SU-DHL-6 (cell line): ENCODE results near the gene NLRP8.

Experiments
- H2AFZ ChIP-seq: fragments of 200-600 bp; sonication (generic); 2 replicates; pipeline ENCODE4 v1.6.1; 2014; ENCODE audit warnings: low read depth, mild to moderate bottlenecking, moderate library complexity, mixed read lengths, antibody characterized with exemption, low read length; ENCODE audit not compliant: severe bottlenecking
- H3F3A ChIP-seq: fragments of 200-600 bp; shearing (Covaris generic); 2 replicates; pipeline ENCODE4 v1.6.0; 2016; ENCODE audit warnings: antibody characterized with exemption, mild to moderate bottlenecking; ENCODE audit not compliant: insufficient read depth
- H3K27ac ChIP-seq: fragments of 200-600 bp; sonication (generic); 2 replicates; pipeline ENCODE4 v1.5.1; 2016; ENCODE audit warnings: low read depth, mild to moderate bottlenecking, low read length, moderate library complexity, mixed read lengths
- H3K27me3 ChIP-seq: fragments of 200-600 bp; sonication (generic), shearing (Covaris generic); 2 replicates; pipeline ENCODE4 v1.6.0; 2014; ENCODE audit warnings: mild to moderate bottlenecking, low read length
- H3K36me3 ChIP-seq: fragments of 200-600 bp; sonication (generic); 2 replicates; pipeline ENCODE4 v1.6.1; 2014; ENCODE audit warnings: mild to moderate bottlenecking, low read length, mixed read lengths
- H3K4me2 ChIP-seq: fragments of 300-600, 200-600 bp; shearing (Covaris generic), sonication (generic); 2 replicates; pipeline ENCODE4 v1.6.0; 2014; ENCODE audit warnings: low read length, low read depth, mild to moderate bottlenecking; ENCODE audit not compliant: poor library complexity, severe bottlenecking
- H3K4me3 ChIP-seq: fragments of 200-600 bp; sonication (generic); 2 replicates; pipeline ENCODE4 v1.5.1; 2014; ENCODE audit warnings: antibody characterized with exemption, low read length, mild to moderate bottlenecking, mixed read lengths; ENCODE audit not compliant: insufficient read depth, poor library complexity, severe bottlenecking
- H3K79me2 ChIP-seq: fragments of 200-600 bp; sonication (generic); 2 replicates; pipeline ENCODE4 v1.6.1; 2014; ENCODE audit warnings: mild to moderate bottlenecking, low read length, moderate library complexity; ENCODE audit not compliant: insufficient read depth
- H3K9ac ChIP-seq: fragments of 200-600 bp; sonication (generic); 2 replicates; pipeline ENCODE4 v1.7.0; 2014; ENCODE audit warnings: mild to moderate bottlenecking, low read length
- H3K9me2 ChIP-seq: fragments of 200-600 bp; sonication (generic); replicated peaks from 2 replicates; pipeline ENCODE4 v1.6.1; 2014; ENCODE audit warnings: low read length; ENCODE audit not compliant: insufficient read depth
- H3K9me3 ChIP-seq: fragments of 200-600 bp; sonication (generic); 2 replicates; pipeline ENCODE4 v1.6.1; 2014; ENCODE audit warnings: low read length, mixed read lengths; ENCODE audit not compliant: insufficient read depth
- H4K20me1 ChIP-seq: fragments of 200-600 bp; sonication (generic); 2 replicates; pipeline ENCODE4 v1.6.1; 2014; ENCODE audit warnings: low read depth, mild to moderate bottlenecking, antibody characterized with exemption, low read length, moderate library complexity, mixed read lengths
- EZH2phosphoT487 ChIP-seq: fragments of 200-600 bp; sonication (generic), shearing (Covaris generic); conservative IDR thresholded peaks from 2 replicates; pipeline ENCODE4 v1.6.1; 2018; ENCODE audit warnings: mild to moderate bottlenecking, antibody characterized with exemption, low read length, moderate library complexity, mixed read lengths
- TF ChIP-seq, protein P1 (sequence below): fragments of 200-600 bp; sonication (generic); IDR thresholded peaks from one replicate; pipeline ENCODE4 v1.5.1; 2017; ENCODE audit warnings: antibody characterized with exemption, mild to moderate bottlenecking, low read length, moderate library complexity; ENCODE audit not compliant: insufficient read depth, poor library complexity, severe bottlenecking

NLRP8 gene

DNA sequence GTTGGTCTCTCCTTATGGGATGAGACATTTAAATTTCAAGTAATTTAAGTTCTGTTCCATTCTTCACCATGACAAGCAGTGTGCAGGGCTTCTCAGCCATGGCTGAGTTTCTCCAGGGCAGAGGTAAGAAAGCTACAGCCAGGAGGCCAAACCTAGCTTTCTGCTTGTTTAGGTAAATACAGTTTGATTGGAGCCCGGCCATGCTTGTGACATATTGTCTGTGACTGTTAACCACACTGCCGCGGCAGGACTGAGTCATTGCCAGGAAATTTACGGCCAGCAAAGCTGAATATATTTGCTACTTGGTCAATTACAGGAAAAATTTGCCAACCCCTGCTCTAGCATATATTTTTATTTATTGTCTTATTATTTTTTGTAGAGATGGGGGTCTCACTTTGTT is 10.7 kb downstream of the NLRP8 start:
- TF ChIP-seq, protein P1, sequence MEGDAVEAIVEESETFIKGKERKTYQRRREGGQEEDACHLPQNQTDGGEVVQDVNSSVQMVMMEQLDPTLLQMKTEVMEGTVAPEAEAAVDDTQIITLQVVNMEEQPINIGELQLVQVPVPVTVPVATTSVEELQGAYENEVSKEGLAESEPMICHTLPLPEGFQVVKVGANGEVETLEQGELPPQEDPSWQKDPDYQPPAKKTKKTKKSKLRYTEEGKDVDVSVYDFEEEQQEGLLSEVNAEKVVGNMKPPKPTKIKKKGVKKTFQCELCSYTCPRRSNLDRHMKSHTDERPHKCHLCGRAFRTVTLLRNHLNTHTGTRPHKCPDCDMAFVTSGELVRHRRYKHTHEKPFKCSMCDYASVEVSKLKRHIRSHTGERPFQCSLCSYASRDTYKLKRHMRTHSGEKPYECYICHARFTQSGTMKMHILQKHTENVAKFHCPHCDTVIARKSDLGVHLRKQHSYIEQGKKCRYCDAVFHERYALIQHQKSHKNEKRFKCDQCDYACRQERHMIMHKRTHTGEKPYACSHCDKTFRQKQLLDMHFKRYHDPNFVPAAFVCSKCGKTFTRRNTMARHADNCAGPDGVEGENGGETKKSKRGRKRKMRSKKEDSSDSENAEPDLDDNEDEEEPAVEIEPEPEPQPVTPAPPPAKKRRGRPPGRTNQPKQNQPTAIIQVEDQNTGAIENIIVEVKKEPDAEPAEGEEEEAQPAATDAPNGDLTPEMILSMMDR, result no peak
- TF ChIP-seq EZH2phosphoT487, result no peak
- Histone ChIP-seq H4K20me1 (no peaks in the 10 kb centered on the region), H3K36me3 (no peaks in the 10 kb centered on the region), H3K4me2 (no peak overlapping the region), H3K27ac (no peak overlapping the region), H3F3A (no peaks in the 10 kb centered on the region), H3K79me2 (no peaks in the 10 kb centered on the region), H3K4me3 (no peak overlapping the region), H3K27me3 (no peaks in the 10 kb centered on the region), H3K9me2 (no peaks in the 10 kb centered on the region), H3K9ac (no peak overlapping the region), H3K9me3 (no peaks in the 10 kb centered on the region), H2AFZ (no peak overlapping the region)

DNA sequence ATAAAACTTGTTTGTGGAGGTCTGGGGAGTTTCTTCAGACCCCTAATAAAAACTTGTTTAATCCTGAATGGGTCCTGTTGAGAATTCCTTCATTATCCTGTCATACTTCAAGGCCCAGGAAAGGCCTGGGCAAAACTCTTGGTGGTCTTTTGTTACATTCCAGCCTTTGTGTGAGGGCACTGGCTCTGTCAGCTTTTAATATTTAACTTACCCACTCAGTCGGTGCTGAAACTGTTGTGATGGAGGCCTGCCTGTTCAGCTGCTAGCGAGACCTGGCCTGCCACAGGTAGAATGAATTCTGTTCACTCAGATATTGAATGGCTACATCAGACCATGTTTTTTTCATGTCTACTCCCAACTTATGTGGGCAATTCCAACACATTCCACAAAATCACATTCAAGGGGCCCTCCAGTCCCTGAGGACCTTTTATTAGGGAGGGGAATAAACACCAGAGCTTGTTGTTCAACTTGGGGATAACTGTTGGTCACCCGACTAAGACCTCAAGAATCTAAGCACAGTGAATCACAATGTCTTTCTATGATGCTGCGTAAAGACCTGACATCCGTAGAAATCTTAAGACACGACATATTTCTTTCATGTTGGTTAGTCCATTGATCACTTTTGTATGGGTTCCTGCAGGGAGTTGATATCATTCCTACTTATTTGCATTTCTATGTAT is 12.5 kb downstream of the NLRP8 start:
- Histone ChIP-seq H3K79me2 (no peaks in the 10 kb centered on the region), H3K9ac (no peak overlapping the region), H3K4me3 (no peak overlapping the region), H3K27me3 (no peaks in the 10 kb centered on the region), H3K9me2 (no peaks in the 10 kb centered on the region), H3F3A (no peaks in the 10 kb centered on the region), H3K4me2 (no peak overlapping the region), H3K27ac (no peak overlapping the region), H3K36me3 (no peaks in the 10 kb centered on the region), H2AFZ (no peak overlapping the region), H4K20me1 (no peaks in the 10 kb centered on the region), H3K9me3 (no peaks in the 10 kb centered on the region)
- TF ChIP-seq, protein P1, result no peak
- no peak for TF ChIP-seq EZH2phosphoT487

DNA sequence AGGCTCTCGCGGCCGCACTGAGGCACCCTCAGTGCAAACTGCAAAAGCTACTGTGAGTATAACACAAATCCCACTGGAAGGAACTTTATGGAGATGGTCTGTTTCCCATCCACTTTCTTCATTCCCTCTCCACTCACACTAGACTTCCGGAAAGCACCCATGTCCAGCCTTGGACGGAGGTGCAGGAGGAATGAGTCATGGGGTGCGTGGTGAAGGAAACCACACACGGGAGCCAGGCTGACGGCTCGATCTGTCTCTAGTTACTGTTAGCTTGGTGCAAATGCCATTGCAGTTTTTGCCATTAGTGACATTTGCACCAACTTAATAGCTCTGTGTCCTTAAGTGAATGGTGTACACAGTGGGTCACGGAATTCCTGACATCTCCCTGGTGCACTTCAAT is 14.6 kb downstream of the NLRP8 start:
- no peaks in the 10 kb centered on the region for H3K9me2 ChIP-seq
- H2AFZ ChIP-seq, result no peak overlapping the region
- H3K27me3 ChIP-seq, result no peaks in the 10 kb centered on the region
- H3K4me2 ChIP-seq, result no peak overlapping the region
- H3K4me3 ChIP-seq, result no peak overlapping the region
- H4K20me1 ChIP-seq, result no peaks in the 10 kb centered on the region
- H3K79me2 ChIP-seq, result no peaks in the 10 kb centered on the region
- no peaks in the 10 kb centered on the region for H3K9me3 ChIP-seq
- TF ChIP-seq, protein P1, result no peak
- TF ChIP-seq EZH2phosphoT487, result no peak
- no peaks in the 10 kb centered on the region for H3K36me3 ChIP-seq
- H3F3A ChIP-seq, result no peaks in the 10 kb centered on the region
- H3K9ac ChIP-seq, result no peak overlapping the region
- H3K27ac ChIP-seq, result no peak overlapping the region
